ENCODE data around the gene MEX3D. TPM values are rescaled to one million over a fixed set of nuclear protein-coding genes. Genes with fewer than 3 reads are reported as not detected.

MEX3D gene
- total RNA-seq, 1 experiment from 2014 or later: 69.2 TPM

DNA sequence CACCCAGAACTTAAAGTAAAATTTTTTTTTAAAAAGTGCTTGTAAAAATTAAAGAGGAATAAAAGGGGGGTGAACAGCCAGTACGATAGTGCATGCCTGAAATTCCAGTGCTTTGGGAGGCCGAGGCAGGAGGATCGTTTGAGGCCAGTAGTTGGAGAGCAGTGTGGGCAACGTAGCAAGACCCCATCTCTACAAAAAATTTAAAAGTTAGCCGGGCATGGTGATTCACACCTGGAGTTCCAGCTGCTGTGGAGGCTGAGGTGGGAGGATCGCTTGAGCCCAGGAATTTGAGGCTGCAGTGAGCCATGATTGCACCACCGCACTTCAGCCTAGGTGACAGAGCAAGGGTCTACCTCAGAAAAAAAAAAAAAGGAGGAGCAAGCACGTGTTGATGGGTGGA, 63.1 kb downstream of the MEX3D start:
- no peak for ATAC-seq
- no peak for DNase-seq (ENCODE audit: low read depth, low spot score)
- Histone ChIP-seq H3K9me2 (ENCODE audit: insufficient read depth) (no peaks in the 10 kb centered on the region), H3K4me3 (replicated peaks in 1 of 2; ENCODE audit: low read depth in 1 of 2, low read length in 2 of 2) (no peak overlapping the region), H2AFZ (ENCODE audit: low read depth, low read length, poor library complexity, severe bottlenecking) (no peak overlapping the region), H3K79me2 (ENCODE audit: insufficient read depth, low read length) (no peaks in the 10 kb centered on the region), H3K9me3 (ENCODE audit: control insufficient read depth in 1 of 2, insufficient read depth in 1 of 2, low read depth in 1 of 2, low read length in 2 of 2) (no peaks in the 10 kb centered on the region), H3K27ac (ENCODE audit: low read depth, low read length) (no peak overlapping the region), H3K9ac (ENCODE audit: low read length) (no peak overlapping the region), H3K4me1 (ENCODE audit: control insufficient read depth in 1 of 2, insufficient read depth in 2 of 2, low read length in 2 of 2) (peaks cover 17 to 52% of the 10 kb centered on the region in 2 experiments), H3K36me3 (ENCODE audit: control insufficient read depth in 1 of 2, insufficient read depth in 2 of 2, low read length in 2 of 2) (no peaks in the 10 kb centered on the region), H3K27me3 (ENCODE audit: insufficient read depth, low read length) (no peaks in the 10 kb centered on the region), H3K4me2 (ENCODE audit: low read length) (no peak overlapping the region), H4K20me1 (ENCODE audit: insufficient read depth) (no peaks in the 10 kb centered on the region)
- RAD21 ChIA-PET (ENCODE audit: low non-redundant PET in 1 of 2, low total read pairs in 2 of 2, uncharacterized antibody in 2 of 2, unreplicated experiment in 2 of 2): no interaction called here
- CTCF ChIA-PET: no interaction called here
- intact Hi-C loops (cut with micrococcal nuclease): no loop called here
- POLR2A ChIA-PET: no interaction called here
- TF ChIP-seq YY1 (IDR thresholded peaks at IDR 0.05; ENCODE audit: extremely low read depth, insufficient replicate concordance, low read depth, low read length) (no peak), JUND (IDR thresholded peaks at IDR 0.05) (no peak), CBX3 (IDR thresholded peaks at IDR 0.05; ENCODE audit: low read depth) (no peak), SRF (IDR thresholded peaks at IDR 0.05; ENCODE audit: low read depth) (no peak), RAD21 (IDR thresholded peaks at IDR 0.05; ENCODE audit: low read depth) (no peak), EZH2phosphoT487 (IDR thresholded peaks at IDR 0.05; ENCODE audit: borderline replicate concordance) (no peak), ELF1 (IDR thresholded peaks at IDR 0.05; ENCODE audit: borderline replicate concordance, low read depth) (no peak), SP1 (IDR thresholded peaks at IDR 0.05; ENCODE audit: low read depth) (no peak), CEBPB (IDR thresholded peaks at IDR 0.05; ENCODE audit: low read depth) (no peak), POLR2AphosphoS5 (IDR thresholded peaks at IDR 0.05; ENCODE audit: low read depth, low read length) (no peak)
- TF ChIP-seq, protein P1, sequence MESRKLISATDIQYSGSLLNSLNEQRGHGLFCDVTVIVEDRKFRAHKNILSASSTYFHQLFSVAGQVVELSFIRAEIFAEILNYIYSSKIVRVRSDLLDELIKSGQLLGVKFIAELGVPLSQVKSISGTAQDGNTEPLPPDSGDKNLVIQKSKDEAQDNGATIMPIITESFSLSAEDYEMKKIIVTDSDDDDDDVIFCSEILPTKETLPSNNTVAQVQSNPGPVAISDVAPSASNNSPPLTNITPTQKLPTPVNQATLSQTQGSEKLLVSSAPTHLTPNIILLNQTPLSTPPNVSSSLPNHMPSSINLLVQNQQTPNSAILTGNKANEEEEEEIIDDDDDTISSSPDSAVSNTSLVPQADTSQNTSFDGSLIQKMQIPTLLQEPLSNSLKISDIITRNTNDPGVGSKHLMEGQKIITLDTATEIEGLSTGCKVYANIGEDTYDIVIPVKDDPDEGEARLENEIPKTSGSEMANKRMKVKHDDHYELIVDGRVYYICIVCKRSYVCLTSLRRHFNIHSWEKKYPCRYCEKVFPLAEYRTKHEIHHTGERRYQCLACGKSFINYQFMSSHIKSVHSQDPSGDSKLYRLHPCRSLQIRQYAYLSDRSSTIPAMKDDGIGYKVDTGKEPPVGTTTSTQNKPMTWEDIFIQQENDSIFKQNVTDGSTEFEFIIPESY (IDR thresholded peaks at IDR 0.05; ENCODE audit: extremely low read depth, insufficient replicate concordance, low read length): no peak
- TF ChIP-seq, protein P2, sequence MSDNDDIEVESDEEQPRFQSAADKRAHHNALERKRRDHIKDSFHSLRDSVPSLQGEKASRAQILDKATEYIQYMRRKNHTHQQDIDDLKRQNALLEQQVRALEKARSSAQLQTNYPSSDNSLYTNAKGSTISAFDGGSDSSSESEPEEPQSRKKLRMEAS (IDR thresholded peaks at IDR 0.05): no peak
- TF ChIP-seq, protein P3, sequence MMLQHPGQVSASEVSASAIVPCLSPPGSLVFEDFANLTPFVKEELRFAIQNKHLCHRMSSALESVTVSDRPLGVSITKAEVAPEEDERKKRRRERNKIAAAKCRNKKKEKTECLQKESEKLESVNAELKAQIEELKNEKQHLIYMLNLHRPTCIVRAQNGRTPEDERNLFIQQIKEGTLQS (IDR thresholded peaks at IDR 0.05): no peak
- BruUV-seq (replicated peaks): no TSS peak

Other genes starting within 250 kb of the MEX3D start
- gene NDUFS7, start 184.4 kb downstream of the MEX3D start, total RNA-seq (2021; ENCODE audit: unreplicated experiment): 114 TPM
- 102 TPM for gene GAMT, start 166.8 kb downstream of the MEX3D start, total RNA-seq (2021; ENCODE audit: unreplicated experiment)
- 191 TPM for gene DAZAP1, start 160.7 kb downstream of the MEX3D start, total RNA-seq (2021; ENCODE audit: unreplicated experiment)
- gene RPS15, start 129.9 kb downstream of the MEX3D start, total RNA-seq (2021; ENCODE audit: unreplicated experiment): 1,862 TPM
- gene APC2, start 118.2 kb downstream of the MEX3D start, total RNA-seq (2021; ENCODE audit: unreplicated experiment): 1.6 TPM
- gene C19orf25, start 89.1 kb downstream of the MEX3D start, total RNA-seq (2021; ENCODE audit: unreplicated experiment): 48.8 TPM
- 11.1 TPM for gene PCSK4, start 78.0 kb downstream of the MEX3D start, total RNA-seq (2021; ENCODE audit: unreplicated experiment)
- gene REEP6, start 77.1 kb downstream of the MEX3D start, total RNA-seq (2021; ENCODE audit: unreplicated experiment): 53.9 TPM
- 24.0 TPM for gene ADAMTSL5, start 55.3 kb downstream of the MEX3D start, total RNA-seq (2021; ENCODE audit: unreplicated experiment)
- not detected for gene PLK5, start 44.2 kb downstream of the MEX3D start, total RNA-seq (2021; ENCODE audit: unreplicated experiment)
- 85.7 TPM for gene MBD3, start 24.5 kb upstream of the MEX3D start, total RNA-seq (2021; ENCODE audit: unreplicated experiment)
- 303 TPM for gene UQCR11, start 37.1 kb upstream of the MEX3D start, total RNA-seq (2021; ENCODE audit: unreplicated experiment)
- gene TCF3, start 84.3 kb upstream of the MEX3D start, total RNA-seq (2021; ENCODE audit: unreplicated experiment): 208 TPM
- gene ONECUT3, start 185.2 kb upstream of the MEX3D start, total RNA-seq (2021; ENCODE audit: unreplicated experiment): 22.1 TPM
- gene ATP8B3, start 244.0 kb upstream of the MEX3D start, total RNA-seq (2021; ENCODE audit: unreplicated experiment): 17.0 TPM

Measured in HCT116 (cell line).